ENCODE measurements around the gene CAPN8. TPM values are rescaled to one million over a fixed set of nuclear protein-coding genes. Genes with fewer than 3 reads are reported as not detected.

CAPN8 gene
- not detected for total RNA-seq
- long read RNA-seq: 0 reads

- no peak for DNase-seq (ENCODE audit: low spot score)
Measured at GRCh38 chr1:223665592-223666312, at the start of gene CAPN8. Gene CAPN8 (minus strand): TSS chr1:223665701. CDS start chr1:223665646, 55 bp downstream.

- DNase-seq (ENCODE audit: low spot score): no peak
Measured at GRCh38 chr1:223714849-223715603, 49.5 kb upstream of the CAPN8 start.

- DNase-seq (ENCODE audit: low spot score): no peak
Measured at GRCh38 chr1:223714421-223714724, 48.9 kb upstream of the CAPN8 start.

GRCh38 chr1:223713546-223714420 is 48.3 kb upstream of the CAPN8 start:
- DNase-seq (ENCODE audit: low spot score): no peak

GRCh38 chr1:223712850-223713474 is 47.5 kb upstream of the CAPN8 start:
- no peak for DNase-seq (ENCODE audit: low spot score)

GRCh38 chr1:223712194-223712849 is 46.8 kb upstream of the CAPN8 start, which contains the start of gene CAPN2:
Gene CAPN2 (plus strand): TSS chr1:223712539. CDS start chr1:223712641, 102 bp downstream.
- peak; percentile 96 for DNase-seq (ENCODE audit: low spot score)

GRCh38 chr1:223711747-223712193 is 46.3 kb upstream of the CAPN8 start:
- no peak for DNase-seq (ENCODE audit: low spot score)

- no peak for DNase-seq (ENCODE audit: low spot score)
Measured at GRCh38 chr1:223711173-223711572, 45.7 kb upstream of the CAPN8 start.

- DNase-seq (ENCODE audit: low spot score): no peak
Measured at GRCh38 chr1:223710179-223711133, 45.0 kb upstream of the CAPN8 start.

- no peak for DNase-seq (ENCODE audit: low spot score)
Measured at GRCh38 chr1:223709598-223709997, 44.1 kb upstream of the CAPN8 start.

GRCh38 chr1:223708651-223709268 is 43.3 kb upstream of the CAPN8 start:
- DNase-seq (ENCODE audit: low spot score): no peak

- no peak for DNase-seq (ENCODE audit: low spot score)
Measured at GRCh38 chr1:223708001-223708359, 42.5 kb upstream of the CAPN8 start.

- no peak for DNase-seq (ENCODE audit: low spot score)
Measured at GRCh38 chr1:223707256-223708000, 41.9 kb upstream of the CAPN8 start.

- no peak for DNase-seq (ENCODE audit: low spot score)
Measured at GRCh38 chr1:223706077-223706973, 40.8 kb upstream of the CAPN8 start.

- DNase-seq (ENCODE audit: low spot score): no peak
Measured at GRCh38 chr1:223704921-223705878, 39.7 kb upstream of the CAPN8 start.

GRCh38 chr1:223703668-223704013 is 38.1 kb upstream of the CAPN8 start:
- DNase-seq (ENCODE audit: low spot score): no peak
